Measurements from ENCODE around the gene TCF3.

Gene TCF3

GRCh38 chr19:1616396-1616795 is 36.0 kb downstream of the TCF3 start:
- ATAC-seq (replicated peaks; ENCODE audit: extremely low read depth, poor library complexity, severe bottlenecking), result no peak
- peaks cover 21% of the 10 kb centered on the region for H3K36me3 Mint-ChIP-seq (ENCODE audit: insufficient read depth)
- DNase-seq (ENCODE audit: low spot score in 2 of 2), result no peak
- peaks cover 18% of the 10 kb centered on the region for H3K4me1 Mint-ChIP-seq
- H3K4me3 Mint-ChIP-seq, result no peak overlapping the region
- H3K9me3 Mint-ChIP-seq, result no peaks in the 10 kb centered on the region
- no peak overlapping the region for H3K27ac Mint-ChIP-seq (ENCODE audit: low read depth)
- no peaks in the 10 kb centered on the region for H3K27me3 Mint-ChIP-seq

- H3K36me3 Mint-ChIP-seq (ENCODE audit: insufficient read depth), result peaks cover 21% of the 10 kb centered on the region
- no peak overlapping the region for H3K4me3 Mint-ChIP-seq
- no peak for DNase-seq (ENCODE audit: low spot score in 2 of 2)
- no peaks in the 10 kb centered on the region for H3K27me3 Mint-ChIP-seq
- no peak overlapping the region for H3K27ac Mint-ChIP-seq (ENCODE audit: low read depth)
- no peaks in the 10 kb centered on the region for H3K9me3 Mint-ChIP-seq
- ATAC-seq (replicated peaks; ENCODE audit: extremely low read depth, poor library complexity, severe bottlenecking), result no peak
- peaks cover 18% of the 10 kb centered on the region for H3K4me1 Mint-ChIP-seq
Observed at GRCh38 chr19:1615156-1615765, 37.2 kb downstream of the TCF3 start.

- ATAC-seq (replicated peaks; ENCODE audit: extremely low read depth, poor library complexity, severe bottlenecking) (no peak), DNase-seq (ENCODE audit: low spot score in 2 of 2) (no peak)
- peaks cover 20% of the 10 kb centered on the region for H3K36me3 Mint-ChIP-seq (ENCODE audit: insufficient read depth)
- H3K9me3 Mint-ChIP-seq, result no peaks in the 10 kb centered on the region
- H3K4me1 Mint-ChIP-seq, result peaks cover 23% of the 10 kb centered on the region
- no peak overlapping the region for H3K4me3 Mint-ChIP-seq
- H3K27me3 Mint-ChIP-seq, result no peaks in the 10 kb centered on the region
- peak overlapping the region; percentile 13 for H3K27ac Mint-ChIP-seq (ENCODE audit: low read depth)
Observed at GRCh38 chr19:1613808-1614570, 38.4 kb downstream of the TCF3 start.

GRCh38 chr19:1613146-1613545 is 39.3 kb downstream of the TCF3 start:
- Mint-ChIP-seq H3K27ac (ENCODE audit: low read depth) (peak overlapping the region; percentile 13), H3K9me3 (no peaks in the 10 kb centered on the region), H3K27me3 (no peaks in the 10 kb centered on the region), H3K4me1 (peaks cover 24% of the 10 kb centered on the region), H3K4me3 (no peak overlapping the region), H3K36me3 (ENCODE audit: insufficient read depth) (peaks cover 19% of the 10 kb centered on the region)
- ATAC-seq (replicated peaks; ENCODE audit: extremely low read depth, poor library complexity, severe bottlenecking), result no peak
- no peak for DNase-seq (ENCODE audit: low spot score in 2 of 2)

- peaks cover 18% of the 10 kb centered on the region for H3K36me3 Mint-ChIP-seq (ENCODE audit: insufficient read depth)
- no peak overlapping the region for H3K4me3 Mint-ChIP-seq
- peaks cover 20% of the 10 kb centered on the region for H3K4me1 Mint-ChIP-seq
- H3K27ac Mint-ChIP-seq (ENCODE audit: low read depth), result no peak overlapping the region
- no peaks in the 10 kb centered on the region for H3K9me3 Mint-ChIP-seq
- ATAC-seq (replicated peaks; ENCODE audit: extremely low read depth, poor library complexity, severe bottlenecking), result no peak
- DNase-seq (ENCODE audit: low spot score in 2 of 2), result no peak
- no peaks in the 10 kb centered on the region for H3K27me3 Mint-ChIP-seq
Observed at GRCh38 chr19:1612114-1613086, 40.0 kb downstream of the TCF3 start.

- ATAC-seq (replicated peaks; ENCODE audit: extremely low read depth, poor library complexity, severe bottlenecking), result no peak
- Mint-ChIP-seq H3K9me3 (no peaks in the 10 kb centered on the region), H3K36me3 (ENCODE audit: insufficient read depth) (peaks cover 19% of the 10 kb centered on the region), H3K27ac (ENCODE audit: low read depth) (peak overlapping the region; percentile 41), H3K4me1 (peaks cover 19% of the 10 kb centered on the region), H3K27me3 (no peaks in the 10 kb centered on the region), H3K4me3 (no peak overlapping the region)
- no peak for DNase-seq (ENCODE audit: low spot score in 2 of 2)
Observed at GRCh38 chr19:1611353-1611752, 41.1 kb downstream of the TCF3 start.

- peaks cover 24% of the 10 kb centered on the region for H3K36me3 Mint-ChIP-seq (ENCODE audit: insufficient read depth)
- H3K27me3 Mint-ChIP-seq, result no peaks in the 10 kb centered on the region
- no peak for DNase-seq (ENCODE audit: low spot score in 2 of 2)
- no peaks in the 10 kb centered on the region for H3K9me3 Mint-ChIP-seq
- no peak overlapping the region for H3K4me3 Mint-ChIP-seq
- peaks cover 27% of the 10 kb centered on the region for H3K4me1 Mint-ChIP-seq
- no peak overlapping the region for H3K27ac Mint-ChIP-seq (ENCODE audit: low read depth)
- ATAC-seq (replicated peaks; ENCODE audit: extremely low read depth, poor library complexity, severe bottlenecking), result no peak
Observed at GRCh38 chr19:1610579-1610978, 41.8 kb downstream of the TCF3 start.

- peaks cover 31% of the 10 kb centered on the region for H3K4me1 Mint-ChIP-seq
- peak overlapping the region; percentile 61 for H3K27ac Mint-ChIP-seq (ENCODE audit: low read depth)
- no peaks in the 10 kb centered on the region for H3K27me3 Mint-ChIP-seq
- DNase-seq (ENCODE audit: low spot score in 2 of 2), result no peak
- H3K36me3 Mint-ChIP-seq (ENCODE audit: insufficient read depth), result peaks cover 23% of the 10 kb centered on the region
- H3K4me3 Mint-ChIP-seq, result peak overlapping the region; percentile 79
- no peaks in the 10 kb centered on the region for H3K9me3 Mint-ChIP-seq
- ATAC-seq (replicated peaks; ENCODE audit: extremely low read depth, poor library complexity, severe bottlenecking), result no peak
Observed at GRCh38 chr19:1609680-1610474, 42.5 kb downstream of the TCF3 start.

GRCh38 chr19:1609103-1609396 is 43.4 kb downstream of the TCF3 start:
- Mint-ChIP-seq H3K27me3 (no peaks in the 10 kb centered on the region), H3K27ac (ENCODE audit: low read depth) (peak overlapping the region; percentile 78), H3K4me1 (peaks cover 36% of the 10 kb centered on the region), H3K4me3 (peak overlapping the region; percentile 79), H3K36me3 (ENCODE audit: insufficient read depth) (peaks cover 24% of the 10 kb centered on the region), H3K9me3 (no peaks in the 10 kb centered on the region)
- DNase-seq (ENCODE audit: low spot score in 2 of 2), result no peak
- ATAC-seq (replicated peaks; ENCODE audit: extremely low read depth, poor library complexity, severe bottlenecking), result no peak

- no peak for ATAC-seq (replicated peaks; ENCODE audit: extremely low read depth, poor library complexity, severe bottlenecking)
- H3K9me3 Mint-ChIP-seq, result no peaks in the 10 kb centered on the region
- peak overlapping the region; percentile 79 for H3K4me3 Mint-ChIP-seq
- DNase-seq (ENCODE audit: low spot score in 2 of 2), result no peak
- H3K4me1 Mint-ChIP-seq, result peaks cover 36% of the 10 kb centered on the region
- H3K36me3 Mint-ChIP-seq (ENCODE audit: insufficient read depth), result peaks cover 19% of the 10 kb centered on the region
- no peaks in the 10 kb centered on the region for H3K27me3 Mint-ChIP-seq
- H3K27ac Mint-ChIP-seq (ENCODE audit: low read depth), result peak overlapping the region; percentile 78
Observed at GRCh38 chr19:1608359-1609102, 43.9 kb downstream of the TCF3 start.

- Mint-ChIP-seq H3K4me1 (peaks cover 43% of the 10 kb centered on the region), H3K36me3 (ENCODE audit: insufficient read depth) (peaks cover 25% of the 10 kb centered on the region), H3K27me3 (no peaks in the 10 kb centered on the region), H3K9me3 (no peaks in the 10 kb centered on the region), H3K4me3 (peak overlapping the region; percentile 97), H3K27ac (ENCODE audit: low read depth) (peak overlapping the region; percentile 95)
- no peak for ATAC-seq (replicated peaks; ENCODE audit: extremely low read depth, poor library complexity, severe bottlenecking)
- no peak for DNase-seq (ENCODE audit: low spot score in 2 of 2)
Observed at GRCh38 chr19:1606138-1606651, 46.2 kb downstream of the TCF3 start.
